ENCODE data around the gene ARL5A. TPM values are rescaled to one million over a fixed set of nuclear protein-coding genes. Genes with fewer than 3 reads are reported as not detected.

Gene ARL5A
- total and polyA plus RNA-seq, 9 of the 15 experiments (the other 6 are each of a cell fraction or from before 2014, with no cell fraction given), result 16.3 to 117 (median 88.4) TPM

- TF ChIP-seq FOXO4 (CRISPR knock-in tag; IDR thresholded peaks at IDR 0.05) (no peak), ZFX (CRISPR knock-in tag; IDR thresholded peaks at IDR 0.05) (no peak), PYGO2 (tag; IDR thresholded peaks at IDR 0.05) (no peak), SMARCC2 (IDR thresholded peaks at IDR 0.05; ENCODE audit: low read depth) (no peak), MTA3 (IDR thresholded peaks at IDR 0.05; ENCODE audit: borderline replicate concordance) (no peak), C11orf30 (IDR thresholded peaks at IDR 0.05; ENCODE audit: low read depth) (peak; percentile 86), ATF3 (IDR thresholded peaks at IDR 0.05) (peak; percentile 86), ATF3 (CRISPR knock-in tag; conservative IDR thresholded peaks at IDR 0.05) (no peak), KLF13 (tag; IDR thresholded peaks at IDR 0.05; ENCODE audit: borderline replicate concordance, low read depth) (no peak), CHCHD3 (CRISPR knock-in tag; IDR thresholded peaks at IDR 0.05) (no peak), FOS (IDR thresholded peaks at IDR 0.05; ENCODE audit: extremely low read depth, insufficient read length) (peak; percentile 22), MTA1 (IDR thresholded peaks at IDR 0.05; ENCODE audit: borderline replicate concordance) (no peak), CHD2 (IDR thresholded peaks at IDR 0.05; ENCODE audit: low read depth, low read length) (no peak), SMAD4 (CRISPR knock-in tag; conservative IDR thresholded peaks at IDR 0.05) (no peak), MCM5 (IDR thresholded peaks at IDR 0.05; ENCODE audit: low read depth) (no peak), MAZ (CRISPR knock-in tag; conservative IDR thresholded peaks at IDR 0.05 in 1 of 2, IDR thresholded peaks at IDR 0.05 in 1 of 2) (peak in 1 of 2 experiments; percentile 43; a peak in 2 of 4 replicates), SAFB (IDR thresholded peaks at IDR 0.05; ENCODE audit: borderline replicate concordance, low read depth, low read length) (no peak), SNIP1 (IDR thresholded peaks at IDR 0.05; ENCODE audit: low read depth) (no peak), PBX2 (CRISPR knock-in tag; IDR thresholded peaks at IDR 0.05; ENCODE audit: low read depth) (no peak), PBX2 (tag; conservative IDR thresholded peaks at IDR 0.05; ENCODE audit: low read depth) (peak; percentile 23; the same call in 1 of the 2 replicates), SIN3A (IDR thresholded peaks at IDR 0.05; ENCODE audit: borderline replicate concordance in 2 of 2, control insufficient read depth in 1 of 2, low read depth in 2 of 2, low read length in 2 of 2) (no peak)
- TF ChIP-seq, protein P1, sequence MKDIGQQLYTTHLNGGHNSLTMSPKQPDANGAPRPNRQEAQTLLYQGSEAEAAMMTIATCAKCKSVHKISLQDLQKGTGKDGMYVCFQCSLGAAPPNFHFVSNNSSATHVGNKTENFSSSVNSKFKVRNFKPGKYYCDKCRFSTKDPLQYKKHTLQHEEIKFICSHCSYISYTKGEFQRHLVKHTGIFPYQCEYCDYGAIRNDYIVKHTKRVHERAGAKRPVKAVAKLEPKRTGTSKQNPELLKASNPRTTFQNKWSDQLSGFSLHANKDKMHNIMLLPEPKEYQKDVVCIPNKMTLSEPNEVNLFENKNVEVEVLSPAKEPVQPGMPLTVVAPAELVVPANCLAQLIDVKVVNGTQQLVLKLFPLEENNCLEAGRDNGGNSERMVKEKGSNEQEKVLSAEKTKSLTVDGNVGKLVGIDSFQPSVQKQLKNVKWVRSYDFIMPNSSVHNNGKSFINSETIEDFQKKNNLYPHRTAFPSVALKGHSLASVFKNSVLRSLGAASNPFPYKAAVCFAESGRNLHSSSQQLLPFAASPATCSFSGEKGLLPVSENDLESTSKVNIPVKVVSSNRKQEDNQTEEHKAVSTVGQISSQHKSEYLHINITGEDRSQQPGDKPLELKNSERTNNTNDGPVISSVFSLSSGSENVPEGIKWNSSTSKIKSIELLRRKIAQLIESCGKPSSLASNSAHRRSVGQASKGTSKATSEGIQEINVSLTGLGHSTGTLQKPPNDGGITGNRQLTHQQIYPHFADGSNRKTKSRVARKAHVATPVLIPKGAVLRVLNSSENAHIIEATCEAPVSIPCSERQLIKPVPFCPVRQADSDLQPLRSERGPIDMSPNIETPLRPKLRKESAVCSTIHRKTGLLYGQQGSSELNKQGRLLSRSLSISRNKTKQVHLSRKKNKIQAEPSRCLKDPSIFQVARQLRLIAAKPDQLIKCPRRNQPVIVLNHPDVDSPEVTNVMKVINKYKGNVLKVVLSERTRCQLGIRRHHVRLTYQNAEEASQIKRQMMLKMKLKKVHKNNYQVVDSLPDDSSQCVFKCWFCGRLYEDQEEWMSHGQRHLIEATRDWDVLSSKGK (CRISPR knock-in tag; IDR thresholded peaks at IDR 0.05), result no peak
Observed at GRCh38 chr2:151767536-151767935, 60.7 kb downstream of the ARL5A start (continued).

Measured in K562 (cell line).